GM21423 (cell line): Measurements from ENCODE around the gene ANOS1.

Experiments
- ATAC-seq: cut with Tn5 transposase; IDR thresholded peaks from one replicate; pipeline ENCODE4 v1.9.1; 2021; ENCODE audit warnings: mild to moderate bottlenecking, moderate library complexity; ENCODE audit not compliant: unreplicated experiment

ANOS1 gene

DNA sequence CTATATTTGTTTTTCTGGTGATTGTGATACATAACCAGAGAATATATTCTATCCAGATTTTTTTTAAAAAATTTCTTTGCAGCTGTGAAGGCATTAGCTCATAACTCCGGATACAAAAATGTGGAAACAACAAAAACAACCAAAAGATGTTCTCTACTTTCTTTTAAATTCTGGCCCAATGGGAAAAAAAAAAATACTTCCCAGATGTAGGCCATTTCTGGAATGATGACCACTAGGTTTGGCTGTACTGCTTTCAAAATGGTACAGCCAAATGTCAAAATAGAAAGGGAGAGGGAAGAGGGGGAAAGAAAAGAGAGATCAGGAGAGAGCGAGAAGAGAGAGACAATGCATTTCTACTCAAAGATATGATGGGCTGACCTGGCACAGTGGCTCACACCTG, 14.6 kb downstream of the ANOS1 start:
- ATAC-seq, result no peak

- no peak for ATAC-seq
These were observed 17.8 kb downstream of the ANOS1 start for GRCh38 chrX:8714164-8714563.

DNA sequence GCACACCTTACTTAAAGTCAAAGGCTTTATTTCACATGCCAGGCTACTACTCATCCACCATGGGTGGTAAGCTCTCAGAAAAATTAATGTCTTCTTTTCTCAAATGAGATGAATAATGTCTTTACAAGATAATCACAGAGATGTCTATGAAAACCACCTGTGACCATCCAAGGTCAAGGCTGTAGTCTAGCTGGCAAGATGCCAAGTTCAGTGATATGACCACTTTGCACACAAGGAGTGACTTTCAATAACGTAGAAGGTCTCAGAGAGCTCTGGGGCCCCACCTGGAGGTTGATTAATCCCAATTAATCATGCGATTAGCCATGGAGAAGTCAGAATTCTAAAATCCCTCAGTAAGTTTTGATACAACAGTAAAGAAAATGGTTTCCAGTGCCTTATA, 20.5 kb downstream of the ANOS1 start:
- ATAC-seq, result no peak

- ATAC-seq, result no peak
These were observed 27.8 kb downstream of the ANOS1 start for GRCh38 chrX:8704184-8704583.

DNA sequence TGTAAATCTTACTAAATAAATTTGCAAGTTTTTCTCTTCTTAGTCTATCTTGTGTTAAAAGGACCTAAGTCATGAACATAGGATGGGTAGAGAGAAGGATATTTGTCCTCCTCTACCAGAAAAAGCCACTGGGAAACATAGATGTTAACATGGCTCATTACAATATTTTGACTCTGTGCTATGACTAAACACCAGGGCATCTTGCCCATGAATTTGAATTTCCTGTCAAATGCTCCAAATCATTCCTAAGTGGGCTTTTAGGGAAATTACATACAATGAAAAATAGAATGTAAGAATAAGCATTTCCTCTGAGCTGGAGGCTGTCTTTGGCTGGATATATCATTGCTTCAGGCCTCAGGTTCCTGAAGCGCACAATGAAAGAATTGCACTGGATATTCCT, 39.1 kb downstream of the ANOS1 start:
- ATAC-seq, result no peak

- no peak for ATAC-seq
These were observed 42.5 kb downstream of the ANOS1 start for GRCh38 chrX:8689473-8689872.

GRCh38 chrX:8688776-8689175, 43.2 kb downstream of the ANOS1 start:
- ATAC-seq, result no peak

DNA sequence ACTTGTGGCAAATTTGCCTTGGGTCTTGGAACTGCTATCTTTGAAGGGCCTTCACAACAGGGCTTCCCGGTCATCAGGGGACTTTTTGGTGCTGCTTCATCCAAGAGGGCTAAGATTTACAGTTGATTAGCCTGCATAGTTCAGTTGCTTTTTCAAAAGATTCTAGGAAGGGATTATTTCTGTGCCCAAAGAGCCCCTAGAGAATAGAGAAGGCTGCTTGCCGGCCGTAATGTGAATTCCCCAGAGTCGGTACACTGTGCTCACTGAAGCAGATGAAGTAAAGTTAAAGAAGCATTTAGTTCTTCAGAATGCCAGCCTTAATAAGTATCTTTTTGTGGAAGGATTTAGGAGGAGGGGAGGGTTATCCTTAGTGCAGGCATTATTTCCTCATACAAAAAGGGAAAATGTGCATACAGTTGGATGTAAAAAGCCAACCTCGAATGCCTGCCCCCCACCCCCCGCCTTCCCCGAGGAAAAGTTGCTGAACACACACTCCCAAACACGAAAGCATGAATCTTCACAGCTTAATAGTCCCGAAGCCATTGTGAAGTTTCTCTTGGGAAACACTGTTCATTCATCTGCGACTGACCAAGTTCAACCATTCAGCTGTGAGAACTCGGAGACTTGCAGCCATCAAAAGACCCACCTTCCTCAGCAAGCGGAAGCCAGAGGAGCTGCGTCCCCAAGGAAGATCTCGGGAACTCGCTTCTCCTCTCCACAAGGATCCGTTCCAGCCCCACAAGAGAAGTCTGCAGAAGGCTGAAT, 47.6 kb downstream of the ANOS1 start:
- ATAC-seq, result no peak

GRCh38 chrX:8683687-8684086, 48.2 kb downstream of the ANOS1 start:
- no peak for ATAC-seq

DNA sequence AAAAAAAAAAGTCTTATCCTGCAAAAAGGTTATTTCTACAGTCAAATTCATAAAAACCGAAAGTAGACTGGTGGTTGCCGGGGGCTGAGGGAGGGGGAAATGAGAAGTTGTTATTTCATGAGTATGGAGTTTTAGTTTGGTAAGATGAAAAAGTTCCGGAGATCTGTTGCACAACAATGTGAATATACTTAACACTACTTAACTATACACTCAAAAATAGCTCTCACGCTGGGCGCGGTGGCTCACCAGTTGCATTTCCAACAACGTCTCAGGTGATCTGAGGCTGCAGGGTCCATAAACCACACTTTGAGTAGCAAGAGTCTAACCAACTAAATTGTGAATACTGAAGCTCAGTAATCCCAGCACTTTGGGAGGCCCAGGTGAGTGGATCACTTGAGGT, 52.4 kb downstream of the ANOS1 start:
- ATAC-seq, result no peak

DNA sequence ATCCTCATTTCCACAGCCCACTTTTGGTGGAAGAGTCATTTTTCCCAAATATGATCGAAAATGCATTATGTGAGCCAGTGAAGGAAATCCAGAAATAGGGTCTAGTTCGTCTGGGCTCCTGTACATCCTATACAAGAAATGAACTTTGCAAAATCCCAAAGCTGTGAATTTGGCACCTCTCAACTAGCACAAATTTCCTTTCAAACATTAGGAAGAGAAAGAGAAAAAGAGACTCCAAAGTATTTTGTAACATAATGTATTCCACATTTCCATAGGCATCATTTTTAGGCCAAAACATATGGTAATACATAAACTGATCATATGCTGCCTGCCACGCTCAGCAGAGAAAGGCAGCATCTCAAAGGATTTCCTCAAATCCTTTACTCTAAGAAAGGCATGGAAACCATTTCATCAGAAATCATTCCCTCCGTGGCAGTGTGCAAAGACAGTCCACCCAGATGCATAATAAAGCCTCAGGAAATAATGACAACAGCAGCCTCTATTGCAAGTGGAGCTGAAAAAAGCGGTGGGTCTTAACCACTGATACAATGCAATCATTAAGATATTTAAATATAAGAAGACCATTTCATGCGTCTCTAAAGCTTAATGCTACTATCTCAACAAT, 56.8 kb downstream of the ANOS1 start:
- no peak for ATAC-seq

DNA sequence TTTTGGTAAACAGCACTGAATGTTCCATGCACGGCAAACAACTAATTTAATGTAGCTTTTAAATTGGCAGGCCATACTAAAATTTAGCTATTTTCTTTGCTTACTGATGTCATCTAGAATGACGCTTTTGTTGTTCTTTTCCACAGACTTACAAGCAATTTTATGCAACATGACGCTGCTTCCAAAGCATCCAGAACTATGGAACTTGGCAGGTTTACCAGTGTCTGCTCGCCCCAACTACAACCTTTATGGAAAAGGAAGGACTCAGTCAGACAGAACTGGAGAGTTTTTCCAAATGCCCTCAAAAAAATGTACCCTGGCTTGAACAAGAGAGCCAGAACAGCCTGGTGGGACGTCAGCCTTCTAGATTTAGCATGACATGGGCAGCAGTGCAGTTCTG, 58.7 kb downstream of the ANOS1 start:
- ATAC-seq, result no peak

DNA sequence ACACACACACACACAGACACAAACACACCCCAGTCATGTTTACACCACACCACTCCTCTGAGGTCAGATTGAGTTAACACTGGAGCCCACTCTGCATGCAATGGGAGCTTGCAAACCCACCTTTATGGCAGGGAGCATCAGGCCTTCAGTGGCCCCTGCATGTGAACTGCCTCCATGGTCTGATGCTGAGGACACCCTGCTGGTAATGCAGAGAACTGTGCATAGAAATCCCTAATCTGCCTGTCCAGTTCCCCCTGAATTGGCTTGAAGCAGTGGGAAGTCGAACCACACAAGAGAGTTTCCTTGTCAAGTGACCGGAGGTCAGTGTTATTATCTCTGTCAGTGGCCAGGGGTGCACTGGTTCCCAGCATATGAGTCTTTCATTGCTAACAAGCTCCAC, 59.8 kb downstream of the ANOS1 start:
- ATAC-seq, result no peak

DNA sequence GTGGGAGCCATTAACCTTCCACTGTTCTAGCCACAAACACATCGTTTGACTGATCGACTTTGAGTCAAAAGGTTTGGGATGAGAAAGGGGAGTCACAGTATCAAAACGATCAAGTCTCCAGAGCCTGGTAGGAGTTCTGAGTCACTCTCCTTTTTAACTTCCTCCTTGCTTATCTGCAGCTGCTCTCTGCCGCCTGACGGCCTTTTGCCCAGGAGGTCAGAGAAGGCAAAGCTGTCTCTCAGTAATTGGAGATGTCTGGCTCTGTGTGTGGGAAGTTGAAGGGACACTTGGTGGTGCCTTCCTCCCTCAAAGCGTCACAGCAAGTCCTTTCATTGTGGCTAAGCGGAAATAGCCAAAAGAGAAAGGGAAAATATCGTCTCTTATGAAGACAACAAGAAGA, 63.1 kb downstream of the ANOS1 start:
- ATAC-seq, result no peak

DNA sequence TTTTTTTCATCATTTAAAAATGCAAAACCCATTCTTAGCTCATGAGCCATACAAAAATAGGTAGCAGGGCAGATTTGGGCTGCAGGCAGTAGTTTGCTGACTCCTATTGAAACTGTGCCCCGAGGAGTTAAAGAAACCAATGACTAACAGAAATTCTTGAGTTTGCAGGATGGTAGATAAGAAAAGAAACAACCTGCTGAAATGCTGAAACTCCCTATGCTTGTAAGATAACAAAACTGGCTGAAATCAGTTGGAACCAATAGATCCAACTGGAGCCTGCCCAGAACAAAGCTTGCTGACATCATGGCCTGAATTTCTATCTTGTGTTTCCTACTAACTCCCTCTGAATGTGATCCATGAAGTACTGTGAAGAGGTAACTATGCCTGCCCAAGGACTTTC, 68.6 kb downstream of the ANOS1 start:
- ATAC-seq, result no peak

- no peak for ATAC-seq
These were observed 74.1 kb downstream of the ANOS1 start for GRCh38 chrX:8657883-8658282.

- ATAC-seq, result no peak
These were observed 78.0 kb downstream of the ANOS1 start for GRCh38 chrX:8653956-8654355.

DNA sequence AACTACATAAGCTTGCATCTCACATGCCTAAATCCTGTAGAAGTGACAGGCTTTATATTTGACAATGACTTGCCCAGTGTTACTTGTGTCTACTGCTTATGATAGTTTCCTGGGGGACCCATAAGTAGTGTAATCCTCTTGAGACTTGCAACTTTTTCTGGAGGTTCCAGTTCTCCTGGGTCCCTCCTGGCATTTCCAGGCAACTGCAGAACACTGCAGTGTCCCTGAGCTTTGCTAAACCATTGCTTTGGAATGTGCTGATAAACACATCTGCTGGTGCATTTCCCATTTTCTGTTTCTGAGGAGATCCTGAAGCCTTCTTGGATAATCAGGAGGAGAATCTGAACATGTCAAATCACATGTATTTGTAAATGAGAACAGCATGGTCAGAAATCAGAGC, 82.0 kb downstream of the ANOS1 start:
- no peak for ATAC-seq

DNA sequence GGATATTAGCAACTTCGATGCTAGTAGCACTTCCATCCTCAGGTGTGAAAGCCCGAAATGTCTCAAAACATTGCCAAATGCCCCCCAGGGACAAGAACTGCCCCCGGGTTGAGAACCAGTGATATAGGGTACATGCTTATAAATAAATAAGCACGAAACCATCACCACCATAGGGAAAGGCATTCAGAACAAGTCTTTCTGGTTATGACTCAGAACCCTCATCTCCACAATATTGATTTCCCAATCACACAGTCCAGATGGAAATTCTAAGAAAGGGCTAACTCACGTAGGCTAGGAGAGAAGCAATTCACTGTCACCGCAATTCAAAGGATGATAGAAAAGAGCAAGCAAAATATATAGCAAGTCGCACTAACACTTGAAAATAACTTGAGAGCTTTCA, 84.8 kb downstream of the ANOS1 start:
- no peak for ATAC-seq

GRCh38 chrX:8639949-8640475, 91.9 kb downstream of the ANOS1 start:
- no peak for ATAC-seq

DNA sequence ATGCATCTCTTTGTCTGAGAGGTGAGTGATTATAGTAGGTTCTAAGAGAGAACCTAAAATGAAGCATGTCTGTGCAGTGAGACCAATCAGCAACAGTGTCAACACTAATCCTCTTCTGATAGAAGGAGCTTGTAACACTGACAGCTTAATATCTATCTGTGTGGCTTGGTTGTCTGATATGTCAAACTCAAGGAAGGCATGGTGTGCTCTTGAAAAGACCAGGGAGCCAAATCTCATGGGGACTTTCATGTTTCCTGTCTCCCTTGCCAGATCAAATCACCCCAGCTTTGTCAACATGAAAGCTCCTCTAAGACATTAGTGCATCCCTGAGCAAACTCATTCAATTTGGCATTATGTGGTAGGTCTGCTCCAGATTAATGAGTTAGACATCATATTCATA, 95.4 kb downstream of the ANOS1 start:
- ATAC-seq, result no peak

DNA sequence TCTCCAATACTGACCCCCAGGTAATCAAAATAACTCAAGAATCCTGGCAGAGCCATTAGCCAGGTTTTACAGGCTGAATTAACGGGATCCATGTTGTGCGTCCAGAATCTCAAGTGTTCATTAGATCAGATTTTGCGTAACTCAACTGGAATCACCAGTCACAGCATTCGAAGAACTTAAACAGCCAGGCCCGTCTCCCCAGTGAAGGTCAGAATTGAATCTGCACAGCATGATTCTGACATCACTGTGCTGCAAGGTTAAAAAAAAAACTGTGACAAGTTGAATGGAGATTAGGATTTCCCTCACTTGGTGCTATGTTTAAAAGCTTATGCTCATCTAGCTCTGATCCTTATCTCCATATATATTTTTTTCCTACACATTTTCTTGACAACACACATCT, 96.1 kb downstream of the ANOS1 start:
- ATAC-seq, result no peak

- ATAC-seq, result no peak
These were observed 99.0 kb downstream of the ANOS1 start for GRCh38 chrX:8632924-8633323.
